Spleen (tissue), 7 donors: ENCODE results near the gene TBL1X.

Source experiments
- POLR2A ChIP-seq, 3 donors: fragments of 450-650 bp; IDR thresholded peaks; one replicate each; pipeline ENCODE4 v1.5.1; 2017; ENCODE audit warnings: antibody characterized with exemption in 3 of 3, mild to moderate bottlenecking in 1 of 3
- POLR2AphosphoS5 ChIP-seq, 3 donors: sonication (generic); formaldehyde crosslinking; IDR thresholded peaks; one replicate each; pipeline ENCODE4 v1.5.1; 2017; ENCODE audit warnings: antibody characterized with exemption in 3 of 3
- TF ChIP-seq, protein P1 (sequence below), 11 experiments: fragments of 200-600 bp in 7 of 11; fragments of 450-650 bp in 4 of 11; sonication (generic) in 4 of 11; IDR thresholded peaks in 8 of 11; conservative IDR thresholded peaks in 3 of 11; 1 replicate in 7 of 11; 2 replicates in 4 of 11; pipeline versions ENCODE4 v1.4.0 to v1.8.0; 2016 to 2021; ENCODE audit warnings: antibody characterized with exemption in 11 of 11, inconsistent platforms in 4 of 11, mild to moderate bottlenecking in 1 of 11
- donor health status: DM: no; HTN: no; CAD: no; lungs with moderate emphysema.
- donor health status: DM: no; HTN: no; CAD: no.
- donor health status: DM: no; HTN: no; CAD: no.

DNA sequence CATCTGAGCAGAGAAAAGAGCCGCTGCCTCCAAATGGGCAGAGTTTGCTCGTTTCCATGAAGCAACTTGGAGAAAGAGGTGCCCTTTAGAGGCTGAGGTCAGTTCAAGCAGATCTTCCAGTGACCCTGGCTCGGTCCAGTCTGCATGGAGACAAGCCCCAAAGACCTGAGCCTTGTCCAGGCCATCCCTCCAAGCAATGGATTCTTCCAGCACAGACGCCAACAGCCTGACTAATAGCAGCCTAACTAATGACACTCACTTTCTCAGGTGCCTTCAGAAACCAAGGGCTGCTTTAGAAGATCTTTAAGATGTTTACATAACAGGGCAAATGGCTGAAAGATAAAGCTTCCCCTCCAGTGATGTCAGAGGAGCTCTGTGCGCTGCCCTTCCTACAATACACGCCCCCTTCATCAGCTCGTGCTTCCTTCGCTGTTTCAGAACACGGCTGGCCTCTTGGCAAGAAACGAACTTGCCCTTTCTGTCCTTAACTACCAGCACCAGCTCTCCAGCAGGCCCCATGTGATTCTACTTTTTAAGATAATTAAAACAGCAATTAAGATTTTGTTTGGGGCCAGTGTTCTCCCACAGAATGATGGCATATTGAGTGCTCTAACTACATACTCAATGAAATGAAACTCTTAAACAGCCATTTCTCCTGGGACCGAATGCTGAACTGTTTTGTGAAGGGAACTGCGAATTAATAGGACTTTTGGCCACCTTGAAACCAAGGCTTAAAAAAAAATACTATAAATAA lies 181.8 kb downstream of the TBL1X start:
- TF ChIP-seq, protein P1, sequence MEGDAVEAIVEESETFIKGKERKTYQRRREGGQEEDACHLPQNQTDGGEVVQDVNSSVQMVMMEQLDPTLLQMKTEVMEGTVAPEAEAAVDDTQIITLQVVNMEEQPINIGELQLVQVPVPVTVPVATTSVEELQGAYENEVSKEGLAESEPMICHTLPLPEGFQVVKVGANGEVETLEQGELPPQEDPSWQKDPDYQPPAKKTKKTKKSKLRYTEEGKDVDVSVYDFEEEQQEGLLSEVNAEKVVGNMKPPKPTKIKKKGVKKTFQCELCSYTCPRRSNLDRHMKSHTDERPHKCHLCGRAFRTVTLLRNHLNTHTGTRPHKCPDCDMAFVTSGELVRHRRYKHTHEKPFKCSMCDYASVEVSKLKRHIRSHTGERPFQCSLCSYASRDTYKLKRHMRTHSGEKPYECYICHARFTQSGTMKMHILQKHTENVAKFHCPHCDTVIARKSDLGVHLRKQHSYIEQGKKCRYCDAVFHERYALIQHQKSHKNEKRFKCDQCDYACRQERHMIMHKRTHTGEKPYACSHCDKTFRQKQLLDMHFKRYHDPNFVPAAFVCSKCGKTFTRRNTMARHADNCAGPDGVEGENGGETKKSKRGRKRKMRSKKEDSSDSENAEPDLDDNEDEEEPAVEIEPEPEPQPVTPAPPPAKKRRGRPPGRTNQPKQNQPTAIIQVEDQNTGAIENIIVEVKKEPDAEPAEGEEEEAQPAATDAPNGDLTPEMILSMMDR (IDR thresholded peaks at IDR 0.05 in 8 of 11, conservative IDR thresholded peaks at IDR 0.05 in 3 of 11), result no peak
- TF ChIP-seq POLR2A (IDR thresholded peaks at IDR 0.05) (no peak), POLR2AphosphoS5 (IDR thresholded peaks at IDR 0.05) (no peak)
